Activated CD4-positive, alpha-beta T cell treated with anti-CD3 and anti-CD28 coated beads, Interleukin-2, amount 50 U/mL, for 16 hours (primary cell): ENCODE results near the gene LAMA4.
A peak's percentile ranks its signal among the peaks of the same experiment; 100 is the strongest.
"Not testable (repeated sequence)": the region's sequence is repeated elsewhere in the genome, so short reads cannot be mapped to it uniquely, and the experiment has no call there.

Experiments
- DNase-seq: peaks from one replicate; pipeline ENCODE4 v3.0.0-alpha.2; 2020

Gene LAMA4

DNA sequence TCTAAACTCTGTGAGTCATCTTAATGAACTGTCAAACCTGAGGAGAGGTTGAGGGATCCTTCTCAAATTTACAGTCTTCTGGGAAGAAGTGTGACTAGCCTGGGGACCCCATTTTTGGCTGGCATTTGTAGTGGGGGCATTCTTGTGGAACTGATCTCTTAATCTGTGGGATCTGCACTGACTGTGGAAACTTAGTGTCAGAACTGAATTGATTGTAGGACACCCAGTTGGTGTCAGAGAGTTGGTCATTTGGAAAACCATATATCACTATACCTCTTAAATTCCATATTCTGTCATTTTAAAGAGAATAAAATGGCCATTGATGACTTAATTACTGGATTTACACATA lies 48.3 kb downstream of the LAMA4 start:
- DNase-seq, result no peak

DNA sequence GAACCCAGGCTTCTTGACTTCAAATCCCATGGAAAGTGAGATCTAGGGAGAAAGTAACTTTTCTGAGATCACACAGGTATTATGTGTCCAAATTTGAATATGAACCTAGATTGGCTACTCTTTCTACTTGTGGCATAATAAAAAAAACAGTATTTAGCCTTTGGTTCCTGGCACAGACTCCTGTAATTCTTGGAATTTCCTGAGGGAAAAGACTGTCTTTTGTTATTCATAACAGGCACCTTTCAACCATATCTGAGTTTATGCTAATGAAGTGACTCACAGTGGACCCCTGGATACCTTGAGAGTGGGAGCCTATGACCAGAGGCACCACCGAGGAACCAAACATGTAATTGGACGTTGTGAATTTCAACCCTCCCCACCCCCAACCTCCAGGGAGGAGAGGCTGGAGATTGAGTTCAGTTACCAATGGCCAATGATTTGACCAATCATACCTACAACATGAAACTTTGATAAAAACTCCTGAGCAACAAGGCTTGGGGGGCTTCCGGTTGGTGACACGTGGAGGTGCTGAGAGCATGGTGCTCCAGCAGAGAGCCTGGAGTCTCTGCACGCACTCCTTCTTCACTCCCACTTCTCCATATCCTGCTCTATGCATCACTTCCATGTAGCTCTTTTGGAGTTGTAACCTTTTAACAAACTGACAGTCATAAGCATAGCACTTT lies 48.8 kb downstream of the LAMA4 start:
- no peak for DNase-seq

DNA sequence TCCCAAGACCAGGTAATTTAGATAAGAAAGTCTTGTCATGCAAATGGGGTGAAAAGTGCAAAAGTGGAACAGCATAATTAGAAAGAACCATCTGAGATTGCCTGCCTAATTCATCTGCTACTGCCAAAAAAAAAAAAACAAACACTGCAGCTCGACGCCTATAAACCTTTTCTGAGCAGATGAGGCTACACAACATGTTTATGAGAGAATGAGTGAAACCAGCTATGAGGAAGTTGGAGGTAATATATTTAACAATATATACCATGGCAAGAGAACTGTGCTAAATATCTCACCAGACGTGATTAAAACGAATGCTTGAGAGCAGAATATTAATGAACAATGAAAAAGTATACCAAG lies 50.0 kb downstream of the LAMA4 start:
- no peak for DNase-seq

DNA sequence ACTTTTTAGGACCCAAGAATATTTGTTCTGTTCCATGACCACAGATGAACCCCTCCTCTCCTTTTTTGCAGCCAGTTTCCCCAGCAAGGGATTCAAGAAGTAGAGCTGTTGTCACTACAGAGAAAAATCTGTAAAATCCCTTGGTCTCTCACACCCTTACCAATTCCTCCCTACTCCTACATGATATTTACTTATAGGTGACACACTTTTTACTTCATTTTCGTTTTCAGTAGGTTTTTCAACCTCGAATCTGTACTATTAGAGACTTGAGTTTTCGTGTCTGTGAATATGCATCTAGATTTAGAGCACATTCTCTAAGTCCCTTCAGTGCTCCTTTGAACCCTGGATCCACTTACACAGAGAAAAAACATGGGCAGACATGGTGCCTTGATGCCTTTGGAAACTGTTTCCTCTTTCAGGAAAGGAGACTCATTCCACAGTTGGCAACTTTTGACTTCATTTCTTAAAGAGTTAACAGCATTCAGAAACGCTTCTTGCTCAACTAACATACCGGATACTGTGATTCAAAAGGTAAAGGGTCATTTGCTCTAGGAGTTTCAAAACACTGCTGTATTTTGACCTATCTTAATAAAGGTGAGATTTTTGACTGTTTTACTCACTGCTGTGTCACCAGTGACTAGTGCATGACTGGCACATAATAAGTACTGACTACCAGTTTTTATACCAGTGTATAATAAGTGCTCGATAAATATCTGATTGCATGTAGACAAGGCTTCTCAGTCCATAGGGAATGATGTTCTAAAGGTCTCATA lies 50.6 kb downstream of the LAMA4 start:
- no peak for DNase-seq

DNA sequence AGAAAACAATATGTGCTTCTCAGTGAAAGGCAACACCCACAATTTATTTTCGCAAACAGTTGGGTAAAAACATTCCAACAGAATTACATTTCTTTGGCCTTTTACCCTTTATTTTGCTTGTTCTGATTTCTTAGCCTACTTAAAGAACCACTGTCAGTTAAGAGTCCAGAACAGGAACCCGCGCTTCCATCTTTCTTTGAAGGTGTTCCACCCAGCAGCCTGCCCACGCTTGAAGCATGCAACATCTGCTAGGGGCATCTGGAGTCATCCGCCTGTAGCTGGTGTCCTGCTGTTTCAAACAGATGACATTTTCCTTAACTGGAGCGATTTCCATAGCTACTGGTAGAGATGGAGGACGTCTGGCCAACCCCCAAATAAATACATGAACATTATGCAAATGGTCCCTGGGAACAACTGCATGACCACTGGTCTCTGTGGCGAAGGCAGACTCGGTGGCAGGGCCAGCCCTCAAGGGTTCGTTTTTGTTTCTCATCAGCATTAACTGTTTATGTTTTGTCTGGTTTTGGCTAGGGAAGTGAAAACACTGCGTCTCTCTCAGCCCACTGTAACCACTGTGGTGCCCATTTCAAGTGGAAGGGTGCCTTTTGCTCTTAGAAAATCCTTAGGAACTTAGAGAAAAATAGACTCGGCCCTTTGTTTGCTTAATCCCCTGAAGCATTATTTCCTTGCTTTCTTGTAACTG lies 51.6 kb downstream of the LAMA4 start:
- DNase-seq, result no peak

DNA sequence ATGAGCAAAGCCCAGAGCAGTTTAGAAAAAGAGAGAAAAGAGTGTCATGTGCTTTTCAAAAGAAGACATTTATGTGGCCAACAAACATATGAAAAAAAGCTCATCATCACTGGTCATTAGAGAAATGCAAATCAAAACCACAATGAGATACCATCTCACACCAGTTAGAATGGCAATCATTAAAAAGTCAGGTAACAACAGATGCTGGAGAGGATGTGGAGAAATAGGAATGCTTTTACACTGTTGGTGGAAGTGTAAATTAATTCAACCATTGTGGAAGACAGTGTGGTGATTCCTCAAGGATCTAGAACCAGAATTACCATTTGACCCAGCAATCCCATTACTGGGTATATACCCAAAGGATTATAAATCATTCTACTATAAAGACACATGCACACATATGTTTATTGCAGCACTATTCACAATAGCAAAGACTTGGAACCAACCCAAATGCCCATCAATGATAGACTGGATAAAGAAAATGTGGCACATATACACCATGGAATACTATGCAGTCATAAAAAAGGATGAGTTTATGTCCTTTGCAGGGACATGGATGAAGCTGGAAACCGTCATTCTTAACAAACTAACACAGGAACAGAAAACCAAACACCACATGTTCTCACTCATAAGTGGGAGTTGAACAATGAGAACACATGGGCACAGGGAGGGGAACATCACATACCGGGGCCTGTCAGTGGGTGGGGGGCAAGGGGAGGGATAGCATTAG lies 54.0 kb downstream of the LAMA4 start:
- not testable (repeated sequence) for DNase-seq

DNA sequence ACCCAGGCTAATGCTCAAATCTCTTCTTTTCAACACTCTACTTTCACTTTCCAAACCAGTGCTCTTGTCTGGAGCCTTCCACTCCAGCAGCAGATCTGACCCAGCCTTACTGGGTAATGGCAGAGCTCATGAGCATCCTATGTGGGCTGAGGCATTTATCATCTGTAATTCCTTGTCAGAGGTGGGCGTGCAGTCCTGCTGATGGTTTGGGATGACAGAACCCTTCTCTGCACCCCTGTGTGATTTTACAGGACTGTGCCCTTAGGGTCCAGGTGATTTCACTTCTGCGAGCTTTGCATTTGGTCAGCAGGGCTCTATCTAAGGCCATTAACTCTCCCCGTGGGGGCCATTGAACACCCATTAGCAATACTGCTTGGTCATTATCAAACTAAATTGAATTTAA lies 55.4 kb downstream of the LAMA4 start:
- DNase-seq, result no peak

DNA sequence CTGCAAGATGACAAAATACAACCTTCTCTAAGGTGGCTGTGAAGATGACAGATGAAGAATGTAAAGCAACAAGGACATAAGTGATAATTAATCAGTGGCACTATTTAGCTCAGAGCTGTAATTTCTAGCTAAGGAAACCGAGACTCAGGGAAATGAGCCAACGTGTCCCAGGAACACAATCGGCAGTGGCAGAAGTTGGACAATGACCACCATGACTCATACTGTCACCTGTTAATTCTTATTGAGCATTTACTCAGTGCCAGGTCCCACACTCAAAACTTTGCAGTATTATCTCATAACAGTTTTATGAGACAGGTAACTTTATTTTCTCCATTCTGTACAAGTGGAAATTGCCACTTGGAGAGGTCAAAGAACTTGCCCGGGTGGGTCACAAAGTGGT lies 55.8 kb downstream of the LAMA4 start:
- DNase-seq, result no peak

DNA sequence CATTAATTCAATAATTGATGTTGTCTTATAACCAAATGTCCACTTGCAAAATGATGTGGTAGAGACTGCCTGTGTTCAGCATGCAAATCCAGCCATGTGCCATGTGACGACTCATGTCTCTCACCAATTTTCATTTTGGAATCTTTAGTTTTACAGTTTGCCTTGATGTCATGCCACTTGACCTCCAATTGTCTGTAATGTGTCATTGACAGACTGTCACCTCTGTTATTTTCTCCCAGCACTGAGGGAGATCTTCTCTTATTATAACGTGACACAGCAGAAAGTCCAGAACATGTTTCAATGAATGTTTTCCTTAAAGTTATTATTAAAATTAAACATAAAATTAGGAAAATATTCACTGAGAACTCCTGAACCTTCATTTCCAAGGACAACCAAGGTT lies 56.7 kb downstream of the LAMA4 start:
- no peak for DNase-seq

DNA sequence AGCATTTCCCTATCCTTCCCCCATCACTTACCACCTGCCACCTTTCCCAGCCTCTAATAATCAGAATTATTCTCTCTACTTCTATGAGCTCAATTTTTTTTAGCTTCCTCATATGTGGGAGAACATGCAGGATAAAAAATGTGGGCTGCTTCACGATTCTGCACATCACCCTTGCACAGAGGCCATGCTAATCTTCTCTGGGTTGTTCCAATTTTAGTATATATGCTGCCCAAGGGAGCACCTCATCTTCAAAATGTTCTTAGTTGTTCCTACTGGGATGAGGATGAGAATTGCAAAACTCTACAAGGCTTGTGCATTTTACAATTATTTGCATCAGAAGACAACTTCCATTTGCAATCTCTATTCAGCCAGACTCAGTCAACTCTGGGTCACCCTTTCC lies 58.1 kb downstream of the LAMA4 start:
- DNase-seq, result no peak

DNA sequence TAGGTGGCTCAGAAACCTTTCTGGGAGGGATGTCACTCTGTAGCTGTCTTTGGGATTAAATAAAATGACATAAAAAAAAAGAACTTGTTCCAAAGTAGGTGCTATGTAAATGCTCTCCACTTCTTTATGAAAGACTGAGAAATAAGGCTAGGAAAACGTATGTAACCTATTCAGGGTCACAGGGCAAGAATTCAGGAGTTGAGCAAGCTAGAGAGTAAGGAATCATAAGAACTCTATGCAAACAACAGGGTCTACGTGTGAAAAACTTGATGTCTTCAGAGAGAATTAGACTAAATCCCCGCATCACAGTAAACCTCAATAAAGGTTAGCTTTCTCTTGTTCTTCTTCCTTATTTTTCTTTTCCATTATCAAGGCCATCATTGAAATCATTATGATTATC lies 59.2 kb downstream of the LAMA4 start:
- DNase-seq, result no peak

DNA sequence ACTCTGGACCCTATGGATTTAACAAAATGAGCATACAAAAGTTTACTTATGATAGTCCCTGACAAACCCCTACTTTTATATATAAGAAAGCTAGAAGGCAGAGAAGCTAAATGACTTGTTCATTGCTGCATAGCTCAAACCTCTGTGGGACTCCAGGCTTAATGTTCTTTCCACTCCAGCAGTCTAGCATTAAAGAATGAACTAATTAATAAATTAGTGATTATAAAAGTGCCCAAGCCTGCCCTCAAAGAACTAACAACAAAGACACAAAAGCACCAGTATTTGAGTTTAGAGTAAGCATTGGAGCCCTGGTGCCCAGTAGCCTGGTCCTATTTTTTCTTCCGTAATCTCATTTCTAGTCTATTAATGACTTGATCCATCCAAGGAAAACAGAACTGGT lies 59.9 kb downstream of the LAMA4 start:
- no peak for DNase-seq

DNA sequence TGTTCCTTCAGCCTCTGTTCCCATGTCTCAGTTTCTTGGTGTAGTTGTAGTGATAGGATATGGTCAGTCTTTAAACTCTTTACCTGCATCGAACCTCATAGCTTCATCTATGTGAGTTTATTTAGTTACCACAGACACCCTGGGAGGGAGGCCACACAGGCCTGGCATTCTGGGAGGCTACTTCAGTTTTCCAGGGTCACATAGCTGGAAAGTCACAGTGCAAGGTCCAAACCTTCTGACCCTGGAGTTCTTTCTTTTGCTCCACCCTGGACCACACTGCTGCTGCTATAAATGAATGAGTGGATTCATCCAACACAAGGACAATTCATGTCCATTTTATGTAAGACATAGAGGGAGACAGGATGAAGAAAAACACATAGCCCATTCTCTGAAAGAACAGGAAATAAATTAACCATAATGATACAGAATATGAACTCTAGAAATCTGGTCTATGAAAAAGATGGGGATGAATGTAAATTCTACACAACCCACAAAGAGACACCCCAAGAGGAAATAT lies 60.8 kb downstream of the LAMA4 start:
- no peak for DNase-seq

DNA sequence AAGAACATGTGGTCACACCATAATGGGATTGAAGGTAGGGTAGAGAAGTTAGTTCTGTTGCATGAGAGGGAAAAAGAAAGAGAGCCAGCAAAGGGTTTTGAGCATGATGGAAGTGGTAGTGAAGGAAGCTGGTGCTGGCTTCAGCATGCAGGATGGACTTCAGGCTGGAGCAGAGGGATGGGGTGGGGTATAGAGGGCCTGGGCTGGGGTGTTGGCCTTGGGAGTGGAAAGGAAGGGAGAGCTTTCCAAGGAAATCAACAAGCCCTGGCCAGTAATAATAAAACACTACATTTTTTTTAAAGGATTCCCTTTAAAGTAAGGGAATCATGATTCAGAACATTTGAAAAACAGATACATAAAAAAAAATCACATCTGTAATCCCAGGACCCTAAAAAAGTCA lies 61.2 kb downstream of the LAMA4 start:
- no peak for DNase-seq

DNA sequence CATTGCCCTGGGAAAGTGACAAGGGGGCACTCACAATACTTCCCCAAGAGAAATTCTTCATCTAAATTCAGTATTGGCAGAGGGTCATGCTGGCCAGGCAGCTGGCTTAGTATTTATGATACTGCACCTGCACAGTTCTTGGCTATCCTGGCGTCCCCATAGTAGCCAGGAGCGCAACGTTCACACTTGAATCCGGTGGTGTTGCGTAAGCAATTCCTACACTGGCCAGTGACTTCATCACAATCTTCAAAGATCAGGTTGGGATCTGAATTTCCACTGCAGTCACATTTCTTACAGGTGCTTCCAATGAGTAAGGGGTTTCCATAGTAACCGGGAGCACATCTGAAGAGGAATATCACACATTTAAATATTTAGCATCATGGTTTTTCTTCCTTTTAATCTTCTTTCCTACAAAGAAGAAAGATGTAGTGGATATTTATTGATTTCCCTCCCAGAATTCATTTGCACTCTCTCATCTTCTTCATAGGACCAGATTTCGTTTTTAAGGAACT lies 62.8 kb downstream of the LAMA4 start:
- no peak for DNase-seq

DNA sequence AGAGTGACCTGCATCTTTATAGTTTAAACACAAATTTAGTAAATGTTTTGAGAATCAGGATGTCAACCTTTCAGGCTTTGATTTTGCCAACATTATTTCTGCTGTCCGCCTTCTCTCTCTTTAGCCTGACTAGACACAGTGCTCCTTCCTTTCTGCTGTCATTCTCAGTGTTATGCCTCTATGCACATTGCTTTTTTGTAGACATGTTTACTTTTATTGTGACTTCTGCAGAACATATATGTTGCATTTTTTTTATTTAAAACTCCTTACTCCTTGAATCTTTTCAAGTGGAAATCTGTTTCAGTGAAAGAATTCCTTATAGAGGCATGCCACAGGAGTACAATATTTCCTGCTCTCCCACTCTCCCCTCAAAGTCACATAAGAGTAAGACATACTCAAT lies 64.2 kb downstream of the LAMA4 start:
- no peak for DNase-seq

DNA sequence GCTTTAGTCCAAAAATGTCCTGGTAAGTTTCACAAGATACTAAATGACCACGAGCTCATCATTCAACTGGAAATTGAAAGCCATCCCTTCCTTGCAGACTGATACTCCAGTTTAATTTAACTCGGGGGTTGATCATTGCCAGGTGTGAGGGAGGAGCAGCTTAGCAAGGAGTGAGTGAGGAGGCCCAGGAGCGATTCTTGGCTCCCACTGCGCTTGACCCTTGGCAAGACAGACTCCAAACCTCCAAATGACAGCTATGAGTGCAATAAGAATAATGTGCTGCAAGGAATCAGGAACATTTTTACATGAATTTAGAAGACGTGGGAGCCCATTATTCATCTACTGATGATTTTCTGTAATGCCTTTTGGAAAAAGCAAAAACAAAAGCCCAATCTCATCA lies 64.9 kb downstream of the LAMA4 start:
- no peak for DNase-seq

DNA sequence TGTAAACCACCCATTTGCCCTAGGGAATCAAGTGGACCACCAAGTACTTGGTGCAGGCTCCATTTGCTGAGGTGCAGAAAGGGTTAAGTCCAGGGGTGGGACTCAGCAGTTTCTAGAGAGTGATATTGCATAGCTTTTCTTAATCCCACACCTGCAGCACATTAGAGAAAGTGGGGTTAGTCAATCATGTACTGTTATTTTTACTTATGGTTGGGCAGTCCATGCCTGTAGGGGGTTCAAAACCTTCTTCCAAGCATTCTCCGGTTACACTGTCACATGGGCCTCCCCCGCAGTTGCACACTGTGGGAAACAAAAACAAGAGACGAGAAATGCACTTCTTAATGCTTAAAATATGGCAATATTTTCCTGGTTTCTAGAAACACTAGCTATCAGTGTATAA lies 65.5 kb downstream of the LAMA4 start:
- no peak for DNase-seq

DNA sequence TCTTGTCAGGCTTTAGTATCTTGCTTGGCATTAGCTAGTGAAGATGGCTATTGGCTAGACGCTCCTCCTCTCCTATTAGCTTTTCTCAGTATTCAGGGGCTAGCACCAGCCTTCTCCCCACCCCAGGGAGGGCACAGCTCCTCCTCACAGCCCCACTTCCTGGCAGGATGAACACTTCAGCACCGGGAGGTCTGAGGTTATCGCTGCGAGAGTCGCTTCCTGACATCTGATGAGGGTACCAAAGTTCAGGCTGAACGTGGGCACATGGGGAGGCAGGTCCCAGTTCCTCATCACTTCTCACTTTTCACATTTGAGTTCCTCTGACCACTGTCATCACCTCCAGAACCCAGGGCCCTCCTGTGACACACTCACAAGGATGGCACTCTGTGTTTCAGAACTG lies 66.6 kb downstream of the LAMA4 start:
- no peak for DNase-seq

DNA sequence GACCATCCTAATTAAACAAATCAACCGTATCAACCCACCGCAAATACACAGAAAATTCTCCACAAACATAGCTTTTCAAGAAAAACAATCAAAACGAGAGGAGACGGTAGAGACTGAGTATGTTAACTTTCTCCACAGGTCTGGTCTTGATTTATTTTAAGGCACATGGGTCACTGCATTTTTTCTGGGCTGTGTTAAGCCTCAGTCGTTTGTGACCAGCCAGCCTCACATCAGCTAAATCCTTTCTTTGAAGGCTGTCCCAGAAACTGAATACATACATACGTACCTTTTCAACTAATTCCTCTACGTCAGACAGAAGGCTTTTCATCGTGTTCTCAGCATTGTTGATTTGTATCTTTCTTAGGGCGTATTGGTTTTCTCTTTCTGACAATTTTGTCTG lies 69.4 kb downstream of the LAMA4 start:
- DNase-seq, result no peak

DNA sequence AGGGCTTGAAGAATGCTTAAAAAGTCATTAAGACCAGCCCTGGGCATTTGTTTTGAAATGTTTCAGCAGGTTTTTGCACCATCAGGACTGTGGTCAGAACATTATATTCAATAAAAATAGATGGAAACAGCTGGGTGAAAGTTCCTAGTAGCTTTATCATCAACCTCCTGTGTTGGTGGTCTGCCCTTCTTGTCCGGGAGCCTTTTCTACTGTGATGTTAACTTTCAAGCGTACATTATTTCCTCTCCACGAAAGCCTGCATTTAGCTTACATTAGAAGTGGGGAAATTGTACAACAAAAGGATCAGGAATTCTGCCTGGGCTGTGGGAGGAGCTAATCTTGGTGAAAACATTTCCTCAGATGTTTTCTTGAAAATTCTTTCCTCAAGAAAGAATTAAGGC lies 71.1 kb downstream of the LAMA4 start:
- no peak for DNase-seq

DNA sequence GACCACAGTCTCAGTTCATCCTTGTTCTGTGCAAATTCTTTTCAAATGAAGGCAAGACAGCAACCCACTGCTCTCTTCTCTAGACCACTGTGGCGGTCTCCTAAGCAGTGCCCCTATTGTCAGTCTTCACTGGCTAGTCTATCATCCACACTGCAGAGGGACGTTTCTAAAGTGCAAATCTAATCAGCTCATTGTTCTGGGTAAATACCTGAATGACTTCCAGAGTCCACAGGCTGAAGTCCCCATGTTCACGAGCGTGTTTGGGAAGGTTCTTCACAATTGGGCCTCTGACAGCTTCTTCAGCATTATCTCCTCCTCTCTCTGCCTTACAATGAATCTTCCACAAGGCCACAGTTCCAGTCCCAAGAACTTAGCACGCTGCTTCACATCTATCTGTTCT lies 73.2 kb downstream of the LAMA4 start:
- DNase-seq, result no peak

DNA sequence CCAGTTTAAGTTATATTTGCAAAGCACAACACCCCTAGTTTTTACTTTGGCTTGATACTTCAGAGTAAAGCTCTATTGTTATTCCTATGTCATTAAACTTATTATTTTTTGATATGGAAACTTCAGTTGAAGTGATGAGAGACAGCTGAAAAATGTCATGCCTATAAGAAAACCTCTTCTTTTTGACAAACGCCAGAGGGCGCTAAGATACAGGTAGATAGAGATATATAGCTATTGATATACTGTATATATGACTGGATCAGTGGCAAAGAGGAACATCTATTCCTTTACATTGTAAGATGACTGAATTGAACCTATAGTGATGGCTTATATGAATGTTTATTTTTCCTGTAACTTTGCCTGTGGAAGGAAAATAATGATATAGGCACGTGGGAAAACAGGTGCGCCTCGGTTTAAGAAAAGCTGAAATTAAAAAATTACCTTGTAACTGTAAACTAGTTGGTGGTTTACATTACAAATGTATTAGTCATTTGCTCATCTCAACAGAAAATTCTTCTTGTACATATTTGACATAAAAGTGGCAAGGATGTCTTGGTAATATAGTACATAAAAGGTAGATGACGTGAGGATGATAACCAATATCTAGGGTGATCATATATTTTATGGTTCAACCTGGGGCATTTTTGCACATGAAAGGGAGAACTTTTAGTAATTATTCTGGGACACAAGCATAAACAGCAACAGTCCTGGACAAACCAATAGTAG lies 74.1 kb downstream of the LAMA4 start:
- peak; percentile 78 for DNase-seq
